ENCODE results near the gene BANF2. TPM values are rescaled to one million over a fixed set of nuclear protein-coding genes. Genes with fewer than 3 reads are reported as not detected.

The BANF2 gene
- total and polyA plus RNA-seq, 2 of the 4 experiments (the other 2 are of a cell fraction) = not detected

DNA sequence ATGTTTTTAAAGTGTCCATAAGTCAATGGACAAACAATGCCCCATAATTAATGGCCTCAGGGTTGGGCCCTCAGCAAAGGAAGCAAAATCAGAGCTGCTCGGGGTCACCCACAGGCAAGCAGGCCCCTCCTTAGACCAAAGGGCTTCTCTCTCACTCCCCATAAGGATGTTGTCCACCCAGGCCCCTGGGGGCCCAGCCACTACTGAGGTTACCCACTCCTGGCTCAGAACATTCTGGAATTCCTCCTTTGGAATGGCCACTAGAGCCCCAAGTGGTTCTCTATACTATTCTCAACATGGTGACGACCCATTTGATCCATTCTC, 50.9 kb downstream of the BANF2 start:
- ChIA-PET POLR2A (ENCODE audit: unreplicated experiment) (no interaction called here), CTCF (interaction anchor here (0.6 kb wide), 1 partner anchor 180 kb away, joined by 3 read pairs; no protein-coding TSS in a partner anchor)
- no TSS peak for BruUV-seq (replicated peaks)
- Histone ChIP-seq H4K8ac (ENCODE audit: low read depth in 2 of 2, low read length in 2 of 2) (no peak overlapping the region), H4K5ac (ENCODE audit: low read depth, low read length) (no peak overlapping the region), H3K14ac (replicated peaks; ENCODE audit: low read depth, low read length) (no peak overlapping the region), H3K79me1 (ENCODE audit: low read depth in 1 of 2, low read length in 2 of 2) (no peaks in the 10 kb centered on the region), H3K36me3 (ENCODE audit: control insufficient read depth, insufficient read depth, low read length) (no peaks in the 10 kb centered on the region), H3K4ac (ENCODE audit: low read depth, low read length) (no peak overlapping the region), H3K27me3 (ENCODE audit: control insufficient read depth, insufficient read depth, low read length) (peaks cover 30% of the 10 kb centered on the region), H3K9ac (ENCODE audit: low read depth, low read length) (no peak overlapping the region), H4K20me1 (ENCODE audit: insufficient read depth, low read length) (no peaks in the 10 kb centered on the region), H3K27ac (ENCODE audit: insufficient read depth, low read length) (no peak overlapping the region), H4K91ac (ENCODE audit: insufficient read depth, low read depth, low read length) (no peak overlapping the region), H2BK15ac (ENCODE audit: low read depth, low read length) (no peak overlapping the region), H2AK9ac (replicated peaks; ENCODE audit: low read depth, low read length, poor library complexity) (no peak overlapping the region), H3K4me2 (ENCODE audit: low read depth, low read length) (no peak overlapping the region), H3K23ac (ENCODE audit: low read depth, low read length) (no peak overlapping the region), H3K56ac (ENCODE audit: extremely low read depth, insufficient read depth, low read length) (no peak overlapping the region), H2BK120ac (ENCODE audit: low read depth, low read length) (no peak overlapping the region), H2BK20ac (ENCODE audit: low read depth, low read length) (no peak overlapping the region), H3K9me1 (ENCODE audit: insufficient read depth, low read length) (peaks cover 4% of the 10 kb centered on the region; the same call in 1 of the 2 replicates), H3K18ac (ENCODE audit: low read depth, low read length) (no peak overlapping the region), H2AFZ (replicated peaks; ENCODE audit: low read length, poor library complexity) (no peak overlapping the region), H2AK5ac (ENCODE audit: low read depth, low read length) (no peak overlapping the region), H3K4me3 (ENCODE audit: insufficient read depth, low read depth, low read length) (no peak overlapping the region), H3K9me3 (ENCODE audit: control insufficient read depth, insufficient read depth, low read length) (no peaks in the 10 kb centered on the region), H2BK5ac (ENCODE audit: low read depth, low read length, poor library complexity, severe bottlenecking) (no peak overlapping the region), H3K4me1 (ENCODE audit: control insufficient read depth, insufficient read depth, low read length) (peaks cover 8% of the 10 kb centered on the region)
- in situ Hi-C loops (cut with MboI; ENCODE audit: low sequenced_read_pairs) (no loop called here), intact Hi-C loops (cut with micrococcal nuclease) (loop anchor here (5.0 kb wide), 1 partner anchor 68 kb away; the partner anchor contains the start of gene RRBP1), dilution Hi-C loops (cut with HindIII; ENCODE audit: low sequenced_read_pairs, unreplicated experiment) (no loop called here)
- TF ChIP-seq RAD21 (IDR thresholded peaks at IDR 0.05; ENCODE audit: low read length) (no peak), RFX5 (IDR thresholded peaks at IDR 0.05; ENCODE audit: low read depth, low read length) (no peak), MXI1 (IDR thresholded peaks at IDR 0.05; ENCODE audit: borderline replicate concordance, low read depth, low read length) (no peak), BHLHE40 (IDR thresholded peaks at IDR 0.05; ENCODE audit: low read depth, low read length) (no peak), MAZ (IDR thresholded peaks at IDR 0.05; ENCODE audit: borderline replicate concordance, low read depth, low read length) (no peak), SMC3 (IDR thresholded peaks at IDR 0.05; ENCODE audit: low read depth, low read length) (no peak), CEBPB (IDR thresholded peaks at IDR 0.05; ENCODE audit: low read depth, low read length) (no peak), CHD1 (IDR thresholded peaks at IDR 0.05; ENCODE audit: low read depth, low read length) (no peak)
- TF ChIP-seq, protein P1, sequence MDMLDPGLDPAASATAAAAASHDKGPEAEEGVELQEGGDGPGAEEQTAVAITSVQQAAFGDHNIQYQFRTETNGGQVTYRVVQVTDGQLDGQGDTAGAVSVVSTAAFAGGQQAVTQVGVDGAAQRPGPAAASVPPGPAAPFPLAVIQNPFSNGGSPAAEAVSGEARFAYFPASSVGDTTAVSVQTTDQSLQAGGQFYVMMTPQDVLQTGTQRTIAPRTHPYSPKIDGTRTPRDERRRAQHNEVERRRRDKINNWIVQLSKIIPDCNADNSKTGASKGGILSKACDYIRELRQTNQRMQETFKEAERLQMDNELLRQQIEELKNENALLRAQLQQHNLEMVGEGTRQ (IDR thresholded peaks at IDR 0.05; ENCODE audit: low read depth, low read length) = no peak
- no peak for DNase-seq
- ATAC-seq (ENCODE audit: low read depth) = no peak
- WGBS, 2 experiments (ENCODE audit: extremely low coverage in 2 of 2, insufficient read length in 1 of 2) = 100% methylated on average over 1 of the region's 2 CpGs; no CpG with 5 or more reads in 1 of the 2 experiments

Measured in IMR-90 (cell line).